Breast epithelium (tissue), 3 donors: ENCODE data around the gene CAPZA1.

Experiments used
- POLR2AphosphoS5 ChIP-seq, 3 donors: sonication (generic); formaldehyde crosslinking; IDR thresholded peaks; one replicate each; pipeline ENCODE4 v1.6.1; 2017; ENCODE audit warnings: antibody characterized with exemption in 3 of 3
- TF ChIP-seq, protein P1 (sequence below), 3 donors: fragments of 450-650 bp; IDR thresholded peaks; one replicate each; pipeline ENCODE4 v1.5.1; 2016 to 2017; ENCODE audit warnings: antibody characterized with exemption in 3 of 3, mild to moderate bottlenecking in 3 of 3, moderate library complexity in 3 of 3

GRCh38 chr1:112576240-112576639 lies 43.4 kb upstream of the CAPZA1 start:
- TF ChIP-seq, protein P1, sequence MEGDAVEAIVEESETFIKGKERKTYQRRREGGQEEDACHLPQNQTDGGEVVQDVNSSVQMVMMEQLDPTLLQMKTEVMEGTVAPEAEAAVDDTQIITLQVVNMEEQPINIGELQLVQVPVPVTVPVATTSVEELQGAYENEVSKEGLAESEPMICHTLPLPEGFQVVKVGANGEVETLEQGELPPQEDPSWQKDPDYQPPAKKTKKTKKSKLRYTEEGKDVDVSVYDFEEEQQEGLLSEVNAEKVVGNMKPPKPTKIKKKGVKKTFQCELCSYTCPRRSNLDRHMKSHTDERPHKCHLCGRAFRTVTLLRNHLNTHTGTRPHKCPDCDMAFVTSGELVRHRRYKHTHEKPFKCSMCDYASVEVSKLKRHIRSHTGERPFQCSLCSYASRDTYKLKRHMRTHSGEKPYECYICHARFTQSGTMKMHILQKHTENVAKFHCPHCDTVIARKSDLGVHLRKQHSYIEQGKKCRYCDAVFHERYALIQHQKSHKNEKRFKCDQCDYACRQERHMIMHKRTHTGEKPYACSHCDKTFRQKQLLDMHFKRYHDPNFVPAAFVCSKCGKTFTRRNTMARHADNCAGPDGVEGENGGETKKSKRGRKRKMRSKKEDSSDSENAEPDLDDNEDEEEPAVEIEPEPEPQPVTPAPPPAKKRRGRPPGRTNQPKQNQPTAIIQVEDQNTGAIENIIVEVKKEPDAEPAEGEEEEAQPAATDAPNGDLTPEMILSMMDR (IDR thresholded peaks at IDR 0.05): no peak
- TF ChIP-seq POLR2AphosphoS5 (IDR thresholded peaks at IDR 0.05): no peak
